Ovary (tissue), 3 donors: ENCODE results near the gene EEF1AKMT3.

Experiments used
- CTCF ChIP-seq, 3 donors: fragments of 450-650 bp in 2 of 3; fragments of 200-600 bp in 1 of 3; IDR thresholded peaks; one replicate each; pipeline versions ENCODE4 v1.5.1 to v1.8.0; 2016 to 2022; ENCODE audit warnings: antibody characterized with exemption in 3 of 3, mild to moderate bottlenecking in 1 of 3
- EP300 ChIP-seq: sonication (generic); formaldehyde crosslinking; IDR thresholded peaks from one replicate; pipeline ENCODE4 v1.6.1; 2017; ENCODE audit warnings: antibody characterized with exemption
- POLR2A ChIP-seq: fragments of 450-650 bp; IDR thresholded peaks from one replicate; pipeline ENCODE4 v1.6.1; 2017; ENCODE audit warnings: antibody characterized with exemption, mild to moderate bottlenecking, moderate library complexity
- donor health status: DM: no; HTN: no; CAD: no.

GRCh38 chr12:57813971-57814772 is 41.8 kb downstream of the EEF1AKMT3 start:
- TF ChIP-seq CTCF (IDR thresholded peaks at IDR 0.05) (no peak), EP300 (no peak), POLR2A (no peak)
